GM18519 (cell line): ENCODE data around the gene EYA2.
"Not testable (repeated sequence)": the region's sequence is repeated elsewhere in the genome, so short reads cannot be mapped to it uniquely, and the experiment has no call there.

Source experiments
- ATAC-seq: cut with Tn5 transposase; IDR thresholded peaks from one replicate; pipeline ENCODE4 v1.9.1; 2021; ENCODE audit warnings: mild to moderate bottlenecking, moderate library complexity; ENCODE audit not compliant: unreplicated experiment, low FRiP score

Gene EYA2

GRCh38 chr20:47188540-47188939 lies 293.9 kb downstream of the EYA2 start:
- ATAC-seq: no peak

GRCh38 chr20:47189060-47189459 lies 294.4 kb downstream of the EYA2 start:
- ATAC-seq: no peak

- ATAC-seq: no peak
These were observed 296.5 kb downstream of the EYA2 start for GRCh38 chr20:47191074-47191673.

GRCh38 chr20:47191956-47192355 lies 297.3 kb downstream of the EYA2 start:
- no peak for ATAC-seq

- ATAC-seq: no peak
These were observed 300.9 kb downstream of the EYA2 start for GRCh38 chr20:47195573-47195972.

- ATAC-seq: no peak
These were observed 301.7 kb downstream of the EYA2 start for GRCh38 chr20:47196091-47197081.

GRCh38 chr20:47198254-47198671 lies 303.6 kb downstream of the EYA2 start:
- no peak for ATAC-seq

- no peak for ATAC-seq
These were observed 304.4 kb downstream of the EYA2 start for GRCh38 chr20:47198996-47199552.

- ATAC-seq: no peak
These were observed 306.6 kb downstream of the EYA2 start for GRCh38 chr20:47201074-47201730.

GRCh38 chr20:47202733-47203667 lies 308.4 kb downstream of the EYA2 start:
- ATAC-seq: no peak

GRCh38 chr20:47204008-47204849 lies 309.6 kb downstream of the EYA2 start:
- ATAC-seq: no peak

GRCh38 chr20:47204850-47205122 lies 310.1 kb downstream of the EYA2 start:
- not testable (repeated sequence) for ATAC-seq

GRCh38 chr20:47205577-47206123 lies 311.0 kb downstream of the EYA2 start:
- no peak for ATAC-seq

- not testable (repeated sequence) for ATAC-seq
These were observed 311.9 kb downstream of the EYA2 start for GRCh38 chr20:47206552-47206951.

- no peak for ATAC-seq
These were observed 312.5 kb downstream of the EYA2 start for GRCh38 chr20:47206962-47207641.

- no peak for ATAC-seq
These were observed 314.0 kb downstream of the EYA2 start for GRCh38 chr20:47208534-47209174.

GRCh38 chr20:47209982-47210381 lies 315.3 kb downstream of the EYA2 start:
- no peak for ATAC-seq

- ATAC-seq: no peak
These were observed 315.8 kb downstream of the EYA2 start for GRCh38 chr20:47210470-47210869.
